HCT116 (cell line): Measurements from ENCODE around the gene RIMBP2. TPM values are rescaled to one million over a fixed set of nuclear protein-coding genes. Genes with fewer than 3 reads are reported as not detected.

Experiments
- ATAC-seq: fragments of 200-7000 bp; cut with Tn5 transposase; 2 replicates; pipeline ENCODE4 v1.9.1; 2020; ENCODE audit warnings: mild to moderate bottlenecking, moderate library complexity
- BruUV-seq: library from RNA; stranded (reverse); fragments of 400-500 nt; replicated peaks from 2 replicates; lab custom pipeline; 2021; lab: Mats Ljungman, UMichigan
- CTCF ChIA-PET: fragments of 300-600 bp; sonication (Branson Sonifier 250); formaldehyde crosslinking; loops from one replicate; lab custom pipeline; 2021; ENCODE audit warnings: antibody characterized with exemption; lab: Charles Lee
- POLR2A ChIA-PET: fragments of 300-600, 350-600 bp; sonication (Branson Sonifier 250); formaldehyde crosslinking; loops from one replicate; lab custom pipeline; 2021; ENCODE audit warnings: antibody characterized with exemption; lab: Charles Lee
- RAD21 ChIA-PET, 2 experiments: fragments of 300-600 bp; sonication (Branson Sonifier 250); formaldehyde crosslinking; loops; one replicate each; lab custom pipeline; 2023; ENCODE audit warnings: low total read pairs in 2 of 2; ENCODE audit not compliant: uncharacterized antibody in 2 of 2, unreplicated experiment in 2 of 2, low non-redundant PET in 1 of 2; lab: Charles Lee
- DNase-seq: peaks from one replicate; pipeline ENCODE4 v3.0.0-alpha.2; 2010; ENCODE audit warnings: low read depth, low spot score
- H2AFZ ChIP-seq: fragments of 200-600 bp; shearing (Covaris generic), sonication (generic); 2 replicates; pipeline ENCODE4 v1.6.1; 2017; ENCODE audit warnings: low read depth, mixed run types, mixed read lengths, antibody characterized with exemption, low read length; ENCODE audit not compliant: poor library complexity, severe bottlenecking
- H3K27ac ChIP-seq: 2 replicates; pipeline ENCODE4 v1.5.1; 2012; ENCODE audit warnings: low read depth, low read length
- H3K27me3 ChIP-seq: fragments of 200-600 bp; sonication (generic); 2 replicates; pipeline ENCODE4 v1.6.1; 2016; ENCODE audit warnings: mixed run types, low read length, mixed read lengths; ENCODE audit not compliant: insufficient read depth
- H3K36me3 ChIP-seq, 2 experiments: fragments of 200-500 bp in 1 of 2; fragments of 200-600 bp in 1 of 2; sonication (Bioruptor generic) in 1 of 2; sonication (generic) in 1 of 2; 2 replicates each; pipeline versions ENCODE4 v1.5.1 to v1.6.1; 2014 to 2016; ENCODE audit warnings: low read length in 2 of 2, inconsistent platforms in 1 of 2, mixed read lengths in 1 of 2, mixed run types in 1 of 2; ENCODE audit not compliant: insufficient read depth in 2 of 2, control insufficient read depth in 1 of 2
- H3K4me1 ChIP-seq, 2 experiments: fragments of 200-600 bp in 1 of 2; sonication (generic) in 1 of 2; 2 replicates each; pipeline versions ENCODE4 v1.5.1 to v1.6.1; 2012 to 2017; ENCODE audit warnings: low read length in 2 of 2, inconsistent platforms in 1 of 2, mild to moderate bottlenecking in 1 of 2, mixed read lengths in 1 of 2, mixed run types in 1 of 2, moderate library complexity in 1 of 2; ENCODE audit not compliant: insufficient read depth in 2 of 2, control insufficient read depth in 1 of 2
- H3K4me2 ChIP-seq: fragments of 200-600 bp; sonication (generic); 2 replicates; pipeline ENCODE4 v1.6.1; 2017; ENCODE audit warnings: mixed run types, low read length, mixed read lengths
- H3K4me3 ChIP-seq, 2 experiments: fragments of 200-600 bp in 1 of 2; sonication (generic) in 1 of 2; replicated peaks in 1 of 2; 2 replicates each; pipeline ENCODE4 v1.5.1; 2011 to 2016; ENCODE audit warnings: low read length in 2 of 2, control low read depth in 1 of 2, low read depth in 1 of 2, mild to moderate bottlenecking in 1 of 2, mixed read lengths in 1 of 2, mixed run types in 1 of 2
- H3K79me2 ChIP-seq: fragments of 200-600 bp; sonication (generic); 2 replicates; pipeline ENCODE4 v1.6.1; 2017; ENCODE audit warnings: mild to moderate bottlenecking, mixed run types, low read length, moderate library complexity, mixed read lengths; ENCODE audit not compliant: insufficient read depth
- H3K9ac ChIP-seq: fragments of 200-600 bp; sonication (generic); 2 replicates; pipeline ENCODE4 v1.6.1; 2016; ENCODE audit warnings: low read length, mixed read lengths
- H3K9me2 ChIP-seq: fragments of 200-600 bp; sonication (generic), shearing (Covaris generic); 2 replicates; pipeline ENCODE4 v1.6.1; 2017; ENCODE audit warnings: mixed run types, mild to moderate bottlenecking, moderate library complexity; ENCODE audit not compliant: insufficient read depth
- H3K9me3 ChIP-seq, 2 experiments: fragments of 200-500 bp in 1 of 2; fragments of 200-600 bp in 1 of 2; sonication (Bioruptor generic) in 1 of 2; sonication (generic) in 1 of 2; 2 replicates each; pipeline ENCODE4 v1.6.1; 2014 to 2017; ENCODE audit warnings: low read length in 2 of 2, mixed read lengths in 2 of 2, inconsistent platforms in 1 of 2, low read depth in 1 of 2, mild to moderate bottlenecking in 1 of 2, mixed run types in 1 of 2, moderate library complexity in 1 of 2; ENCODE audit not compliant: control insufficient read depth in 1 of 2, insufficient read depth in 1 of 2
- H4K20me1 ChIP-seq: fragments of 200-600 bp; sonication (generic), shearing (Covaris generic); 2 replicates; pipeline ENCODE4 v1.6.1; 2017; ENCODE audit warnings: mixed run types, mild to moderate bottlenecking, moderate library complexity; ENCODE audit not compliant: insufficient read depth
- ATF3 ChIP-seq: IDR thresholded peaks from 2 replicates; pipeline ENCODE4 v1.6.1; 2012
- CBX3 ChIP-seq: IDR thresholded peaks from 2 replicates; pipeline ENCODE4 v1.6.1; 2012; ENCODE audit warnings: low read depth
- EGR1 ChIP-seq: IDR thresholded peaks from 2 replicates; pipeline ENCODE4 v1.6.1; 2012; ENCODE audit warnings: low read depth
- EZH2phosphoT487 ChIP-seq: fragments of 200-600 bp; IDR thresholded peaks from 2 replicates; pipeline ENCODE4 v1.6.1; 2018; ENCODE audit warnings: antibody characterized with exemption, borderline replicate concordance
- REST ChIP-seq: IDR thresholded peaks from 2 replicates; pipeline ENCODE4 v1.6.1; 2012; ENCODE audit warnings: low read depth
- intact Hi-C: fragments of 100-400 bp; cut with micrococcal nuclease; formaldehyde crosslinking; loops from 2 replicates; pipeline ENCODE4 v1.10.0; 2022
- total RNA-seq: library from RNA; stranded (reverse); gene quantifications from one replicate; pipeline ENCODE4 v1.2.1, GENCODE V29; 2021; ENCODE audit not compliant: unreplicated experiment

Gene RIMBP2
- total RNA-seq, 1 experiment from 2014 or later, result not detected

GRCh38 chr12:130650131-130650530 lies 66.0 kb downstream of the RIMBP2 start:
- H3K4me1 ChIP-seq, result no peaks in the 10 kb centered on the region
- no peaks in the 10 kb centered on the region for H4K20me1 ChIP-seq
- TF ChIP-seq CBX3 (no peak), EGR1 (no peak), REST (no peak), ATF3 (no peak), EZH2phosphoT487 (no peak)
- no peak overlapping the region for H3K27ac ChIP-seq
- no peak for ATAC-seq
- no peaks in the 10 kb centered on the region for H3K9me3 ChIP-seq
- H3K4me3 ChIP-seq, result no peak overlapping the region
- BruUV-seq, result no TSS peak
- POLR2A ChIA-PET, result no interaction called here
- no peak overlapping the region for H2AFZ ChIP-seq
- no peaks in the 10 kb centered on the region for H3K36me3 ChIP-seq
- no peak overlapping the region for H3K4me2 ChIP-seq
- H3K9ac ChIP-seq, result no peak overlapping the region
- CTCF ChIA-PET, result no interaction called here
- no peaks in the 10 kb centered on the region for H3K9me2 ChIP-seq
- RAD21 ChIA-PET, result no interaction called here
- intact Hi-C loops, result no loop called here
- no peaks in the 10 kb centered on the region for H3K27me3 ChIP-seq
- no peaks in the 10 kb centered on the region for H3K79me2 ChIP-seq
- no peak for DNase-seq
